NCI-H446 treated with DMSO at 0.1 percent for 48 hours (cell line): ENCODE measurements around the gene TAOK2.

Experiments
- DNase-seq: peaks from one replicate; lab custom pipeline; 2025; lab: John Stamatoyannopoulos, UW

The TAOK2 gene

GRCh38 chr16:29963021-29963743, 10.5 kb upstream of the TAOK2 start:
- DNase-seq = no peak

GRCh38 chr16:29968205-29968604, 5.5 kb upstream of the TAOK2 start:
- no peak for DNase-seq

- no peak for DNase-seq
Measured at GRCh38 chr16:29971304-29971703, 2.4 kb upstream of the TAOK2 start.

- no peak for DNase-seq
Measured at GRCh38 chr16:29972500-29972899, 1.2 kb upstream of the TAOK2 start.

- no peak for DNase-seq
Measured at GRCh38 chr16:29972992-29973383, 680 bp upstream of the TAOK2 start.

- DNase-seq = no peak
Measured at GRCh38 chr16:29974291-29975133, 844 bp downstream of the TAOK2 start.

- no peak for DNase-seq
Measured at GRCh38 chr16:29975134-29975538, 1.5 kb downstream of the TAOK2 start.

- no peak for DNase-seq
Measured at GRCh38 chr16:29975811-29976511, 2.3 kb downstream of the TAOK2 start.

GRCh38 chr16:29977063-29977825, 3.6 kb downstream of the TAOK2 start:
- DNase-seq = no peak

- no peak for DNase-seq
Measured at GRCh38 chr16:29978081-29978480, 4.4 kb downstream of the TAOK2 start.

- no peak for DNase-seq
Measured at GRCh38 chr16:29978564-29979270, 5.0 kb downstream of the TAOK2 start.

- no peak for DNase-seq
Measured at GRCh38 chr16:29982560-29983419, 9.1 kb downstream of the TAOK2 start.

GRCh38 chr16:29983420-29984136, 9.9 kb downstream of the TAOK2 start:
- DNase-seq = no peak

- DNase-seq = no peak
Measured at GRCh38 chr16:29984137-29984763, 10.6 kb downstream of the TAOK2 start.

GRCh38 chr16:29984764-29985147, 11.1 kb downstream of the TAOK2 start:
- no peak for DNase-seq

- no peak for DNase-seq
Measured at GRCh38 chr16:29985271-29985811, 11.7 kb downstream of the TAOK2 start.

GRCh38 chr16:29986231-29986630, 12.6 kb downstream of the TAOK2 start:
- no peak for DNase-seq

GRCh38 chr16:29986931-29987330, 13.3 kb downstream of the TAOK2 start:
- DNase-seq = no peak
